CD4-positive, alpha-beta T cell treated with Interleukin-17A for 1 hour (primary cell): Measurements from ENCODE around the gene SALL3.

Source experiments
- DNase-seq: peaks from one replicate; pipeline ENCODE4 v3.0.0-alpha.2; 2020

The SALL3 gene

GRCh38 chr18:79008356-79008940 is 28.8 kb downstream of the SALL3 start:
- DNase-seq, result no peak

- peak; percentile 7 for DNase-seq
Observed at GRCh38 chr18:79010802-79011201, 31.2 kb downstream of the SALL3 start.

- peak; percentile 6 for DNase-seq
Observed at GRCh38 chr18:79011300-79011870, 31.8 kb downstream of the SALL3 start.

GRCh38 chr18:79013869-79014268 is 34.3 kb downstream of the SALL3 start:
- DNase-seq, result no peak

- no peak for DNase-seq
Observed at GRCh38 chr18:79018911-79019310, 39.3 kb downstream of the SALL3 start.

- DNase-seq, result no peak
Observed at GRCh38 chr18:79019881-79020280, 40.3 kb downstream of the SALL3 start.

GRCh38 chr18:79022603-79023002 is 43.0 kb downstream of the SALL3 start:
- DNase-seq, result no peak

- no peak for DNase-seq
Observed at GRCh38 chr18:79026491-79026890, 46.9 kb downstream of the SALL3 start.

- no peak for DNase-seq
Observed at GRCh38 chr18:79030680-79031079, 51.1 kb downstream of the SALL3 start.

- DNase-seq, result no peak
Observed at GRCh38 chr18:79042276-79042675, 62.7 kb downstream of the SALL3 start.

- DNase-seq, result no peak
Observed at GRCh38 chr18:79043288-79043687, 63.7 kb downstream of the SALL3 start.

GRCh38 chr18:79046522-79046921 is 66.9 kb downstream of the SALL3 start:
- DNase-seq, result no peak

- no peak for DNase-seq
Observed at GRCh38 chr18:79047556-79048244, 68.1 kb downstream of the SALL3 start.

- DNase-seq, result no peak
Observed at GRCh38 chr18:79048245-79048632, 68.6 kb downstream of the SALL3 start.

GRCh38 chr18:79049506-79049905 is 69.9 kb downstream of the SALL3 start:
- DNase-seq, result no peak
